Fibroblast of peridontal ligament (primary cell): ENCODE data around the gene METTL25B.

ENCODE experiments used
- DNase-seq: peaks from one replicate; pipeline ENCODE4 v3.0.0-alpha.2; 2010; ENCODE audit errors: extremely low read depth

METTL25B gene

GRCh38 chr1:156700736-156701531, 27.3 kb upstream of the METTL25B start:
- no peak for DNase-seq

- no peak for DNase-seq
These were observed 24.9 kb upstream of the METTL25B start for GRCh38 chr1:156703336-156703735.

- DNase-seq, result no peak
These were observed 24.5 kb upstream of the METTL25B start for GRCh38 chr1:156703741-156704140.

- DNase-seq, result no peak
These were observed 24.0 kb upstream of the METTL25B start for GRCh38 chr1:156704166-156704711.

GRCh38 chr1:156704930-156705320, 23.3 kb upstream of the METTL25B start:
- peak; percentile 69 for DNase-seq

GRCh38 chr1:156705321-156705917, 22.9 kb upstream of the METTL25B start, which contains the start of gene CRABP2:
CRABP2 (minus strand) TSS chr1:156705583; CDS start chr1:156705446, 137 bp downstream.
- peak; percentile 45 for DNase-seq

GRCh38 chr1:156705918-156706656, 22.2 kb upstream of the METTL25B start:
- DNase-seq, result peak; percentile 74

- DNase-seq, result peak; percentile 89
These were observed 21.4 kb upstream of the METTL25B start for GRCh38 chr1:156706657-156707416.

- DNase-seq, result peak; percentile 83
These were observed 20.7 kb upstream of the METTL25B start for GRCh38 chr1:156707417-156708217.

GRCh38 chr1:156708218-156708661, 20.0 kb upstream of the METTL25B start:
- DNase-seq, result peak; percentile 47

- no peak for DNase-seq
These were observed 19.2 kb upstream of the METTL25B start for GRCh38 chr1:156709031-156709430.

GRCh38 chr1:156709757-156710489, 18.3 kb upstream of the METTL25B start:
- DNase-seq, result peak; percentile 83

GRCh38 chr1:156711011-156711817, 17.1 kb upstream of the METTL25B start:
- no peak for DNase-seq

GRCh38 chr1:156712626-156713025, 15.6 kb upstream of the METTL25B start:
- no peak for DNase-seq

- DNase-seq, result no peak
These were observed 13.4 kb upstream of the METTL25B start for GRCh38 chr1:156714830-156715229.

- DNase-seq, result no peak
These were observed 10.9 kb upstream of the METTL25B start for GRCh38 chr1:156717351-156717750.

GRCh38 chr1:156721131-156721530, 7.1 kb upstream of the METTL25B start:
- DNase-seq, result no peak

- DNase-seq, result no peak
These were observed 6.7 kb upstream of the METTL25B start for GRCh38 chr1:156721535-156721934.

- peak; percentile 94 for DNase-seq
These were observed 2.5 kb upstream of the METTL25B start for GRCh38 chr1:156725683-156726280.
